ENCODE data around the gene MAG. TPM values are rescaled to one million over a fixed set of nuclear protein-coding genes. Genes with fewer than 3 reads are reported as not detected.
A peak's percentile ranks its signal among the peaks of the same experiment; 100 is the strongest.

Gene MAG
- total RNA-seq, 2 donors from 2014 or later: not detected

GRCh38 chr19:35345671-35346111, 53.7 kb downstream of the MAG start:
- peaks cover 8% of the 10 kb centered on the region for H3K4me1 Mint-ChIP-seq
- Histone ChIP-seq H3K4me1 (ENCODE audit: control insufficient read depth, insufficient read depth, low read length) (no peaks in the 10 kb centered on the region), H3K27ac (ENCODE audit: low read depth, low read length) (no peak overlapping the region), H3K4me3 (ENCODE audit: low read length) (no peak overlapping the region), H3K27me3 (ENCODE audit: control insufficient read depth, insufficient read depth, low read length, poor library complexity, severe bottlenecking) (no peaks in the 10 kb centered on the region), H3K36me3 (ENCODE audit: control insufficient read depth, insufficient read depth, low read length) (no peaks in the 10 kb centered on the region), H3K9ac (ENCODE audit: extremely low read depth, low read length, poor library complexity, severe bottlenecking) (no peak overlapping the region), H3K9me3 (ENCODE audit: control insufficient read depth, low read length) (no peaks in the 10 kb centered on the region)
- no peaks in the 10 kb centered on the region for H3K9me3 Mint-ChIP-seq
- no peak overlapping the region for H3K27ac Mint-ChIP-seq
- TF ChIP-seq CTCF (conservative IDR thresholded peaks at IDR 0.05): no peak
- no peak overlapping the region for H3K4me3 Mint-ChIP-seq
- WGBS, 2 experiments (ENCODE audit: insufficient coverage in 1 of 2, insufficient read length in 1 of 2): 92 to 95% methylated on average over 11 of the region's 11 CpGs
- H3K36me3 Mint-ChIP-seq (ENCODE audit: low read depth): no peaks in the 10 kb centered on the region
- DNase-seq: peak; percentile 18
- peaks cover 8% of the 10 kb centered on the region for H3K27me3 Mint-ChIP-seq (ENCODE audit: insufficient read depth)

DNA sequence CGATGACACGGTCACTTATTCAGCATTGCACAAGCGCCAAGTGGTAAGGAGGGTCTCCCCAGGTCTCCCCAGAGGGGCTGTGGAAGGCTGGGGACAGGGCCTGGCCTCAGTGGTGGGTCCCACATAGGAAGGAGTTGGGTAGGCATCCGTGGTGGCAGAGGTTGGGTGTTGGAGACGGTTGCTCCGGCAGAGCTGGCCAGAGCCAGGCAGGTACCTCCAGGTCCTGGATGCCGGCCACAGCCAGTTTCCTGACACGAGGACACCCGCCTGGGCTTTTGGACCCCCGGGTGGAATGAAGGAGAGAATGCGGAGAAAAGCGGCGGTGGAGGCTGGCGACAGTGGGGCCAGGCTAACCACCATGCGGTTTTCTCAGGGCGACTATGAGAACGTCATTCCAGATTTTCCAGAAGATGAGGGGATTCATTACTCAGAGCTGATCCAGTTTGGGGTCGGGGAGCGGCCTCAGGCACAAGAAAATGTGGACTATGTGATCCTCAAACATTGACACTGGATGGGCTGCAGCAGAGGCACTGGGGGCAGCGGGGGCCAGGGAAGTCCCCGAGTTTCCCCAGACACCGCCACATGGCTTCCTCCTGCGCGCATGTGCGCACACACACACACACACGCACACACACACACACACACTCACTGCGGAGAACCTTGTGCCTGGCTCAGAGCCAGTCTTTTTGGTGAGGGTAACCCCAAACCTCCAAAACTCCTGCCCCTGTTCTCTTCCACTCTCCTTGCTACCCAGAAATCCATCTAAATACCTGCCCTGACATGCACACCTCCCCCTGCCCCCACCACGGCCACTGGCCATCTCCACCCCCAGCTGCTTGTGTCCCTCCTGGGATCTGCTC, 54.5 kb downstream of the MAG start:
- H3K27ac ChIP-seq (ENCODE audit: low read depth, low read length): no peak overlapping the region
- no peaks in the 10 kb centered on the region for H3K36me3 Mint-ChIP-seq (ENCODE audit: low read depth)
- H3K4me1 ChIP-seq (ENCODE audit: control insufficient read depth, insufficient read depth, low read length): no peaks in the 10 kb centered on the region
- no peaks in the 10 kb centered on the region for H3K9me3 Mint-ChIP-seq
- H3K4me1 Mint-ChIP-seq: peaks cover 8% of the 10 kb centered on the region
- no peak overlapping the region for H3K4me3 Mint-ChIP-seq
- H3K9me3 ChIP-seq (ENCODE audit: control insufficient read depth, low read length): no peaks in the 10 kb centered on the region
- H3K9ac ChIP-seq (ENCODE audit: extremely low read depth, low read length, poor library complexity, severe bottlenecking): no peak overlapping the region
- no peaks in the 10 kb centered on the region for H3K36me3 ChIP-seq (ENCODE audit: control insufficient read depth, insufficient read depth, low read length)
- H3K27ac Mint-ChIP-seq: no peak overlapping the region
- no peak overlapping the region for H3K4me3 ChIP-seq (ENCODE audit: low read length)
- WGBS, 2 experiments (ENCODE audit: insufficient coverage in 1 of 2, insufficient read length in 1 of 2): 93% methylated on average over 16 to 28 of the region's 28 CpGs
- DNase-seq: peak; percentile 46
- TF ChIP-seq CTCF (conservative IDR thresholded peaks at IDR 0.05): no peak
- no peaks in the 10 kb centered on the region for H3K27me3 ChIP-seq (ENCODE audit: control insufficient read depth, insufficient read depth, low read length, poor library complexity, severe bottlenecking)
- peaks cover 8% of the 10 kb centered on the region for H3K27me3 Mint-ChIP-seq (ENCODE audit: insufficient read depth)

GRCh38 chr19:35347171-35347929, 55.4 kb downstream of the MAG start, which contains the start of gene FFAR1:
Gene FFAR1, plus strand, starts transcription at chr19:35347902. Its CDS starts 3,650 bp downstream, at chr19:35351552.
- peak; percentile 13 for DNase-seq
- no peak within 1 kb of the TSS for H3K27ac Mint-ChIP-seq
- H3K4me1 Mint-ChIP-seq: peaks cover 7% of the 10 kb centered on the region
- Histone ChIP-seq H3K4me1 (ENCODE audit: control insufficient read depth, insufficient read depth, low read length) (no peaks in the 10 kb centered on the region), H3K27ac (ENCODE audit: low read depth, low read length) (no peak within 1 kb of the TSS), H3K9ac (ENCODE audit: extremely low read depth, low read length, poor library complexity, severe bottlenecking) (no peak within 1 kb of the TSS), H3K27me3 (ENCODE audit: control insufficient read depth, insufficient read depth, low read length, poor library complexity, severe bottlenecking) (no peaks in the 10 kb centered on the region), H3K9me3 (ENCODE audit: control insufficient read depth, low read length) (no peaks in the 10 kb centered on the region), H3K4me3 (ENCODE audit: low read length) (no peak within 1 kb of the TSS), H3K36me3 (ENCODE audit: control insufficient read depth, insufficient read depth, low read length) (no peaks in the 10 kb centered on the region)
- H3K9me3 Mint-ChIP-seq: no peaks in the 10 kb centered on the region
- no peaks in the 10 kb centered on the region for H3K36me3 Mint-ChIP-seq (ENCODE audit: low read depth)
- H3K4me3 Mint-ChIP-seq: no peak within 1 kb of the TSS
- peaks cover 7% of the 10 kb centered on the region for H3K27me3 Mint-ChIP-seq (ENCODE audit: insufficient read depth)
- no peak for TF ChIP-seq CTCF (conservative IDR thresholded peaks at IDR 0.05)
- WGBS, 2 experiments (ENCODE audit: insufficient coverage in 1 of 2, insufficient read length in 1 of 2): 94 to 98% methylated on average over 4 to 18 of the region's 18 CpGs

Measured in endodermal cell (in vitro differentiated cells).